Measurements from ENCODE around the gene TMEM221.

TMEM221 gene

DNA sequence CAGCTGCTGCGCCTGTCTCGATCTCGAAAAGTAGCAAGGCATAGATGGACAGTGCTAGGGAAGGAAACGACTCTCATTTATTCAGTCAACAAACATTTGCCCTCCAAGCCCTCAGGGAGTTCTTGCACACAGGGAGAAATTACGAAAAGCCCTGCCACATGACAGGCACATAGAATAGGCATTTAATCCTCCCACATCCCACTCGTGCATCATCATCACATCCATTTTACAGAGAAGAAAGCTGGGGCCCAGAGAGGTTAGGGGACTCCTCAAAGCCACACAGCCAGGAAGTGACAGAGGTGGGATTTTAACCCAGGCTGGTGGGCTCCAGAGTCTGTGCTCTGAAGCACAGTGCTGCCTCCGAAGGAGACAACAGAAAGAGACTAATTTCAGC lies 11.6 kb downstream of the TMEM221 start:
- H3K9ac ChIP-seq (ENCODE audit: low read depth, low read length, poor library complexity, severe bottlenecking): no peak overlapping the region
- no peaks in the 10 kb centered on the region for H3K9me2 ChIP-seq (replicated peaks; ENCODE audit: low read depth, low read length)
- H3F3A ChIP-seq (ENCODE audit: low read depth): no peaks in the 10 kb centered on the region
- TF ChIP-seq, protein P1, sequence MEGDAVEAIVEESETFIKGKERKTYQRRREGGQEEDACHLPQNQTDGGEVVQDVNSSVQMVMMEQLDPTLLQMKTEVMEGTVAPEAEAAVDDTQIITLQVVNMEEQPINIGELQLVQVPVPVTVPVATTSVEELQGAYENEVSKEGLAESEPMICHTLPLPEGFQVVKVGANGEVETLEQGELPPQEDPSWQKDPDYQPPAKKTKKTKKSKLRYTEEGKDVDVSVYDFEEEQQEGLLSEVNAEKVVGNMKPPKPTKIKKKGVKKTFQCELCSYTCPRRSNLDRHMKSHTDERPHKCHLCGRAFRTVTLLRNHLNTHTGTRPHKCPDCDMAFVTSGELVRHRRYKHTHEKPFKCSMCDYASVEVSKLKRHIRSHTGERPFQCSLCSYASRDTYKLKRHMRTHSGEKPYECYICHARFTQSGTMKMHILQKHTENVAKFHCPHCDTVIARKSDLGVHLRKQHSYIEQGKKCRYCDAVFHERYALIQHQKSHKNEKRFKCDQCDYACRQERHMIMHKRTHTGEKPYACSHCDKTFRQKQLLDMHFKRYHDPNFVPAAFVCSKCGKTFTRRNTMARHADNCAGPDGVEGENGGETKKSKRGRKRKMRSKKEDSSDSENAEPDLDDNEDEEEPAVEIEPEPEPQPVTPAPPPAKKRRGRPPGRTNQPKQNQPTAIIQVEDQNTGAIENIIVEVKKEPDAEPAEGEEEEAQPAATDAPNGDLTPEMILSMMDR (conservative IDR thresholded peaks at IDR 0.05; ENCODE audit: low read length): no peak
- no peak for TF ChIP-seq EZH2phosphoT487 (IDR thresholded peaks at IDR 0.05; ENCODE audit: borderline replicate concordance)
- H3K4me3 ChIP-seq (ENCODE audit: low read length, poor library complexity, severe bottlenecking): no peak overlapping the region
- H2AFZ ChIP-seq (ENCODE audit: low read length): no peak overlapping the region
- no peaks in the 10 kb centered on the region for H4K20me1 ChIP-seq (ENCODE audit: insufficient read depth, low read length, poor library complexity, severe bottlenecking)
- no peaks in the 10 kb centered on the region for H3K79me2 ChIP-seq (ENCODE audit: insufficient read depth, low read length)
- no peaks in the 10 kb centered on the region for H3K27me3 ChIP-seq (ENCODE audit: insufficient read depth, low read length, poor library complexity, severe bottlenecking)
- H3K9me3 ChIP-seq (ENCODE audit: insufficient read depth, low read depth, low read length): no peaks in the 10 kb centered on the region
- no peak overlapping the region for H3K4me2 ChIP-seq (ENCODE audit: low read depth, low read length, poor library complexity, severe bottlenecking)
- no peaks in the 10 kb centered on the region for H3K36me3 ChIP-seq (ENCODE audit: insufficient read depth, low read length)
- no peaks in the 10 kb centered on the region for H3K4me1 ChIP-seq (ENCODE audit: insufficient read depth, low read length, poor library complexity, severe bottlenecking)

DNA sequence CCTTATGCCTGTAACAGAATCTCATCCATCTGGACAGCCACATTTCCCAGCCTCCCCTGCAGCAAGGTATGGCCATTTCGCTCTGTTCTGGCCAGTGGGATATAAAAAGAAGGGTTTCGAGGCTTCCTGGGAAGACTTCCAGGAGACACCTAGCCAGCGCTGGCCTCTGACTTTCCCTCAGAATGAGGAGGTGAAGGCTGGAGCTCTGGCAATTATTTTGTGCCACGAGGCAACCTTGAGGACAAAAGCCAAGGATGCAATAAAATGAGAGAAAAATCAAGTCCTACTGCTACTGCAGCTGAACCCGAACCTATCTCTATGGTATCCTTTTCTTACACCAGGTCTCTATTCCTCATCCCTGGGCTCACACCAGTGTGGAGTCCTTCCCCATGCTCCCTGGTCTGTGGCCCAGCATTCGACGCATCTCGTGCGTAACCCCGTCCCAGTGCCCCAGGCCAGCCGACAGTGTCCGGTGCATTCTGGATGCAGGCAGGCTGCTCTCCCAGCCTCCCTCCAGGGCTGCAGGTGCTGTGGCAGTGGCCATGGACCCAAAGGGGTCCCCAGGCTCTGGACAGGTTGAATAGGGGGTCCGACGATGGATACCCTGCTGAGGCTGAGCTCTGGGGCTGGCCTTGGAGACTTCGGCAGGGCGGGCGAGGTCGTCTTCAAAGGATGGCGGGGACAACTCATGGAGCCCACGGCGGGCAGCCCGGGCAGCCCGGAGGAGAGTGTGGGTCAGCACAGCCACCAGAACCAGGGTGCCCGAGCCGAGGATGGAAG lies 12.2 kb downstream of the TMEM221 start:
- Histone ChIP-seq H3K4me1 (ENCODE audit: insufficient read depth, low read length, poor library complexity, severe bottlenecking) (no peaks in the 10 kb centered on the region), H3K9me2 (replicated peaks; ENCODE audit: low read depth, low read length) (no peaks in the 10 kb centered on the region), H3K9ac (ENCODE audit: low read depth, low read length, poor library complexity, severe bottlenecking) (no peak overlapping the region), H2AFZ (ENCODE audit: low read length) (no peak overlapping the region), H3K9me3 (ENCODE audit: insufficient read depth, low read depth, low read length) (no peaks in the 10 kb centered on the region), H3K79me2 (ENCODE audit: insufficient read depth, low read length) (no peaks in the 10 kb centered on the region), H3K27me3 (ENCODE audit: insufficient read depth, low read length, poor library complexity, severe bottlenecking) (no peaks in the 10 kb centered on the region), H3K4me3 (ENCODE audit: low read length, poor library complexity, severe bottlenecking) (no peak overlapping the region), H3F3A (ENCODE audit: low read depth) (no peaks in the 10 kb centered on the region), H3K4me2 (ENCODE audit: low read depth, low read length, poor library complexity, severe bottlenecking) (no peak overlapping the region), H3K36me3 (ENCODE audit: insufficient read depth, low read length) (no peaks in the 10 kb centered on the region), H4K20me1 (ENCODE audit: insufficient read depth, low read length, poor library complexity, severe bottlenecking) (no peaks in the 10 kb centered on the region)
- TF ChIP-seq, protein P1 (conservative IDR thresholded peaks at IDR 0.05; ENCODE audit: low read length): no peak
- no peak for TF ChIP-seq EZH2phosphoT487 (IDR thresholded peaks at IDR 0.05; ENCODE audit: borderline replicate concordance)

DNA sequence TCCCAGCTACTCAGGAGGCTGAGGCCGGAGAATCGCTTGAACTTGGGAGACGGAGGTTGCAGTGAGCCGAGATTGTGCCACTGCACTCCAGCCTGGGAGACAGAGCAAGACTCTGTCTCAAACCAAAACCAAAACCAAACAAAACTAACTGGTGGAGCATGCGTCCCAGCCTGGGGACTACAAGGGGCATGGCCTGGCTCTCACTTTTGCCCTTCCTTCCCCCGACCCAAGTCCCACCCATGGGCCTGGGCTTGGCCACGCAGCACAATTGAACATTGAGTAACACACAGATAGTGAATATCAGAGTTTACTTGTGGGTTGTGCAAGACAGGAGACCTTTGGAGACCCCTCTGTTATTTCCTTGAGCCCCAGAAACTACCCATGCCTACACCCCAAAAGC lies 13.2 kb downstream of the TMEM221 start:
- Histone ChIP-seq H2AFZ (ENCODE audit: low read length) (no peak overlapping the region), H3K4me2 (ENCODE audit: low read depth, low read length, poor library complexity, severe bottlenecking) (no peak overlapping the region), H3F3A (ENCODE audit: low read depth) (no peaks in the 10 kb centered on the region), H3K27me3 (ENCODE audit: insufficient read depth, low read length, poor library complexity, severe bottlenecking) (no peaks in the 10 kb centered on the region), H3K36me3 (ENCODE audit: insufficient read depth, low read length) (no peaks in the 10 kb centered on the region), H4K20me1 (ENCODE audit: insufficient read depth, low read length, poor library complexity, severe bottlenecking) (no peaks in the 10 kb centered on the region), H3K9ac (ENCODE audit: low read depth, low read length, poor library complexity, severe bottlenecking) (no peak overlapping the region), H3K9me3 (ENCODE audit: insufficient read depth, low read depth, low read length) (no peaks in the 10 kb centered on the region), H3K4me1 (ENCODE audit: insufficient read depth, low read length, poor library complexity, severe bottlenecking) (no peaks in the 10 kb centered on the region), H3K9me2 (replicated peaks; ENCODE audit: low read depth, low read length) (no peaks in the 10 kb centered on the region), H3K4me3 (ENCODE audit: low read length, poor library complexity, severe bottlenecking) (no peak overlapping the region), H3K79me2 (ENCODE audit: insufficient read depth, low read length) (no peaks in the 10 kb centered on the region)
- TF ChIP-seq, protein P1 (conservative IDR thresholded peaks at IDR 0.05; ENCODE audit: low read length): no peak
- TF ChIP-seq EZH2phosphoT487 (IDR thresholded peaks at IDR 0.05; ENCODE audit: borderline replicate concordance): no peak
